ENCODE measurements around the gene RTEL1.

GRCh38 chr20:63731410-63731809, 73.3 kb downstream of the RTEL1 start:
- TF ChIP-seq CTCF (IDR thresholded peaks at IDR 0.05) = no peak
- no peak for TF ChIP-seq POLR2A (IDR thresholded peaks at IDR 0.05)

Data from right lobe of liver (tissue), 4 donors.